ENCODE measurements around the gene MBD6.

- TF ChIP-seq LEF1 (IDR thresholded peaks at IDR 0.05; ENCODE audit: borderline replicate concordance) (no peak), SP1 (IDR thresholded peaks at IDR 0.05) (no peak)
Observed at GRCh38 chr12:57546438-57547287, 24.0 kb downstream of the MBD6 start, which contains the start of gene DCTN2.

All from HEK293T (cell line).